A549 (cell line): ENCODE measurements around the gene PAPLN. TPM values are rescaled to one million over a fixed set of nuclear protein-coding genes. Genes with fewer than 3 reads are reported as not detected.

Source experiments
- ATAC-seq, 2 experiments: fragments of 200-7000 bp in 1 of 2; fragments of >200 bp in 1 of 2; cut with Nextera tagmentation in 1 of 2; cut with Tn5 transposase in 1 of 2; 3 replicates each; pipeline versions ENCODE4 v1.8.0 to v1.9.1; 2018 to 2020; ENCODE audit warnings: mild to moderate bottlenecking in 1 of 2, moderate library complexity in 1 of 2
- CTCF ChIA-PET: fragments of 300-600 bp; sonication (Branson Sonifier 250); formaldehyde crosslinking; extraction: SDS; loops from one replicate; lab custom pipeline; 2021; ENCODE audit warnings: antibody characterized with exemption, inconsistent platforms; lab: Yijun Ruan, JAX
- POLR2A ChIA-PET: fragments of 350-600 bp; formaldehyde crosslinking; extraction: SDS; loops from one replicate; lab custom pipeline; 2021; ENCODE audit warnings: antibody characterized with exemption, inconsistent platforms; lab: Yijun Ruan, JAX
- DNase-seq, 2 experiments: peaks; one replicate each; pipeline versions ENCODE4 v3.0.0 to v3.0.0-alpha.2; 2011 to 2016; ENCODE audit warnings: low read depth in 1 of 2, low spot score in 1 of 2
- FAIRE-seq: peaks from 2 replicates; lab custom pipeline; 2011; peaks lifted over from hg19 to GRCh38; lab: Jason Lieb, UNC
- H3K27ac ChIP-seq, 2 experiments: fragments of >200 bp; sonication (Bioruptor Twin); formaldehyde crosslinking; 3 replicates each; pipeline ENCODE4 v1.5.1; 2016 to 2017
- H3K4me1 ChIP-seq: fragments of >200 bp; sonication (Bioruptor Twin); formaldehyde crosslinking; 3 replicates; pipeline ENCODE4 v1.6.1; 2016
- H3K4me2 ChIP-seq: fragments of >200 bp; sonication (Bioruptor Twin); formaldehyde crosslinking; 3 replicates; pipeline ENCODE4 v1.6.1; 2016
- H3K4me3 ChIP-seq: fragments of >200 bp; sonication (Bioruptor Twin); formaldehyde crosslinking; 3 replicates; pipeline ENCODE4 v1.5.1; 2016
- H3K9me3 ChIP-seq: fragments of >200 bp; sonication (Bioruptor Twin); formaldehyde crosslinking; 3 replicates; pipeline ENCODE4 v1.6.1; 2016
- BHLHE40 ChIP-seq: IDR thresholded peaks from 2 replicates; pipeline ENCODE4 v1.6.1; 2012; ENCODE audit warnings: low read depth, low read length, inconsistent platforms
- CHD2 ChIP-seq: fragments of 150-350 bp; IDR thresholded peaks from 2 replicates; pipeline ENCODE4 v1.6.1; 2014; ENCODE audit warnings: low read length; ENCODE audit not compliant: partially characterized antibody
- CHD4 ChIP-seq: fragments of 200-600 bp; sonication (generic); IDR thresholded peaks from 2 replicates; pipeline ENCODE4 v1.6.1; 2016; ENCODE audit warnings: antibody characterized with exemption, mild to moderate bottlenecking, borderline replicate concordance
- EHF ChIP-seq: fragments of 250-450 bp; sonication (Bioruptor Pico); IDR thresholded peaks from 2 replicates; pipeline ENCODE4 v1.5.0; 2020; ENCODE audit warnings: mild to moderate bottlenecking
- EP300 ChIP-seq, 2 experiments: fragments of >200 bp; sonication (Bioruptor Twin); formaldehyde crosslinking; IDR thresholded peaks; 2 replicates in 1 of 2; 3 replicates in 1 of 2; pipeline ENCODE4 v1.6.1; 2016 to 2017
- FOSB ChIP-seq: fragments of 250-450 bp; sonication (Bioruptor Pico); IDR thresholded peaks from 2 replicates; pipeline ENCODE4 v1.5.0; 2020; ENCODE audit warnings: mild to moderate bottlenecking, moderate library complexity
- HDAC2 ChIP-seq: fragments of 200-600 bp; sonication (generic); IDR thresholded peaks from 2 replicates; pipeline ENCODE4 v1.6.1; 2016
- HEYL ChIP-seq: fragments of 250-450 bp; sonication (Bioruptor Pico); IDR thresholded peaks from 2 replicates; pipeline ENCODE4 v1.8.0; 2021; ENCODE audit warnings: mild to moderate bottlenecking, moderate library complexity
- HOXB13 ChIP-seq: fragments of 250-450 bp; sonication (Bioruptor Pico); IDR thresholded peaks from 2 replicates; pipeline ENCODE4 v1.5.0; 2020; ENCODE audit warnings: low read depth, mild to moderate bottlenecking, moderate library complexity
- KDM1A ChIP-seq: fragments of 200-600 bp; sonication (generic); IDR thresholded peaks from 2 replicates; pipeline ENCODE4 v1.6.1; 2016; ENCODE audit warnings: low read depth, mild to moderate bottlenecking
- MYC ChIP-seq: IDR thresholded peaks from 2 replicates; pipeline ENCODE4 v1.6.1; 2012; ENCODE audit warnings: mild to moderate bottlenecking, inconsistent platforms, low read length, improper control_type of control experiment, borderline replicate concordance
- NFE2L2 ChIP-seq: fragments of 150-350 bp; conservative IDR thresholded peaks from 2 replicates; pipeline ENCODE4 v1.6.1; 2014; ENCODE audit warnings: low read length
- PHF8 ChIP-seq: fragments of 200-600 bp; sonication (generic); IDR thresholded peaks from 2 replicates; pipeline ENCODE4 v1.6.1; 2016; ENCODE audit warnings: low read depth, mild to moderate bottlenecking, antibody characterized with exemption, moderate library complexity, borderline replicate concordance
- POLR2AphosphoS2 ChIP-seq: conservative IDR thresholded peaks from 2 replicates; pipeline ENCODE4 v1.6.1; 2012; ENCODE audit warnings: low read length, improper control_type of control experiment, inconsistent platforms
- RAD21 ChIP-seq, 2 experiments: fragments of >200 bp in 1 of 2; sonication (Bioruptor Twin) in 1 of 2; formaldehyde crosslinking in 1 of 2; IDR thresholded peaks in 1 of 2; conservative IDR thresholded peaks in 1 of 2; 2 replicates in 1 of 2; 3 replicates in 1 of 2; pipeline ENCODE4 v1.6.1; 2012 to 2018; ENCODE audit warnings: inconsistent platforms in 1 of 2
- RCOR1 ChIP-seq: fragments of 150-350 bp; IDR thresholded peaks from 2 replicates; pipeline ENCODE4 v1.6.1; 2014; ENCODE audit warnings: antibody characterized with exemption, low read length, low read depth
- SMC3 ChIP-seq: fragments of >200 bp; sonication (Bioruptor Twin); formaldehyde crosslinking; IDR thresholded peaks from 3 replicates; pipeline ENCODE4 v1.6.1; 2018; ENCODE audit warnings: inconsistent platforms
- SREBF2 ChIP-seq: fragments of 450-650 bp; IDR thresholded peaks from 2 replicates; pipeline ENCODE4 v1.6.1; 2014; ENCODE audit warnings: mild to moderate bottlenecking, moderate library complexity
- TFCP2L1 ChIP-seq: fragments of 250-450 bp; sonication (Bioruptor Pico); IDR thresholded peaks from 2 replicates; pipeline ENCODE4 v1.5.0; 2021; ENCODE audit warnings: mild to moderate bottlenecking
- TP53 ChIP-seq: fragments of 250-450 bp; sonication (Bioruptor Pico); IDR thresholded peaks from 2 replicates; pipeline ENCODE4 v1.5.0; 2021; ENCODE audit warnings: mild to moderate bottlenecking, moderate library complexity
- ZC3H11A ChIP-seq: fragments of 450-650 bp; IDR thresholded peaks from 2 replicates; pipeline ENCODE4 v1.6.1; 2014; ENCODE audit warnings: antibody characterized with exemption, mild to moderate bottlenecking
- ZNF302 ChIP-seq: fragments of 250-450 bp; sonication (Bioruptor Pico); IDR thresholded peaks from 2 replicates; pipeline ENCODE4 v1.9.0; 2021; ENCODE audit warnings: inconsistent platforms, mild to moderate bottlenecking, moderate library complexity
- WGBS: methylation state at CpG from one replicate; pipeline ENCODE4 v1.1.6; 2017; ENCODE audit errors: missing lambda C conversion rate; 5-methylcytosine and 5-hydroxymethylcytosine counted together
- polyA plus RNA-seq, 4 experiments: library from polyadenylated mRNA; depleted of rRNA in 3 of 4; stranded (reverse); fragments of >200 nt; fragmentation: RNase III in 1 of 4; extraction: RNeasy Plus Mini Kit Qiagen cat#74134 plus additional on column Dnase treatment in 1 of 4; gene quantifications; 2 replicates in 3 of 4; 3 replicates in 1 of 4; pipeline ENCODE4 v1.2.3, GENCODE V29; 2011 to 2017
- TF ChIP-seq, protein P1 (sequence below): IDR thresholded peaks from 2 replicates; pipeline ENCODE4 v1.6.1; 2012; ENCODE audit warnings: low read depth, borderline replicate concordance
- TF ChIP-seq, protein P2 (sequence below): IDR thresholded peaks from 2 replicates; pipeline ENCODE4 v1.6.1; 2012
- TF ChIP-seq, protein P3 (sequence below): IDR thresholded peaks from 2 replicates; pipeline ENCODE4 v1.6.1; 2012
- TF ChIP-seq, protein P4 (sequence below): fragments of 250-450 bp; sonication (Bioruptor Pico); IDR thresholded peaks from 2 replicates; pipeline ENCODE4 v1.5.0; 2021; ENCODE audit warnings: mild to moderate bottlenecking, moderate library complexity, borderline replicate concordance

The PAPLN gene
- polyA plus RNA-seq, 2 of the 4 experiments (the other 2 are of a cell fraction), result 4.3 to 5.0 TPM

GRCh38 chr14:73264885-73265720, 27.8 kb downstream of the PAPLN start:
- ChIA-PET CTCF (interaction anchor here (0.6 to 3.1 kb wide), 16 partner anchors 10 to 781 kb away, joined by 3 to 13 read pairs (median 3); no protein-coding TSS in a partner anchor), POLR2A (interaction anchor here (1.2 kb wide), 1 partner anchor 34 kb away, joined by 3 read pairs; no protein-coding TSS in a partner anchor)
- Histone ChIP-seq H3K9me3 (no peaks in the 10 kb centered on the region), H3K4me1 (no peaks in the 10 kb centered on the region), H3K4me3 (no peak overlapping the region), H3K27ac (no peak overlapping the region), H3K4me2 (no peak overlapping the region)
- TF ChIP-seq MYC, result no peak
- TF ChIP-seq ZNF302 (CRISPR knock-in tag), result no peak
- TF ChIP-seq TP53 (CRISPR knock-in tag), result no peak
- TF ChIP-seq RAD21 (conservative IDR thresholded peaks at IDR 0.05 in 1 of 2, IDR thresholded peaks at IDR 0.05 in 1 of 2), result no peak
- no peak for TF ChIP-seq CHD4
- TF ChIP-seq TFCP2L1 (CRISPR knock-in tag), result no peak
- no peak for TF ChIP-seq HOXB13 (CRISPR knock-in tag)
- no peak for TF ChIP-seq EP300 (IDR thresholded peaks at IDR 0.05)
- no peak for TF ChIP-seq SMC3
- no peak for TF ChIP-seq ZC3H11A
- no peak for DNase-seq
- FAIRE-seq, result no peak
- 84% methylated on average over 18 of the region's 18 CpGs for WGBS
- peak; percentile 4 to 15; a peak in 2 of 6 replicates for ATAC-seq

DNA sequence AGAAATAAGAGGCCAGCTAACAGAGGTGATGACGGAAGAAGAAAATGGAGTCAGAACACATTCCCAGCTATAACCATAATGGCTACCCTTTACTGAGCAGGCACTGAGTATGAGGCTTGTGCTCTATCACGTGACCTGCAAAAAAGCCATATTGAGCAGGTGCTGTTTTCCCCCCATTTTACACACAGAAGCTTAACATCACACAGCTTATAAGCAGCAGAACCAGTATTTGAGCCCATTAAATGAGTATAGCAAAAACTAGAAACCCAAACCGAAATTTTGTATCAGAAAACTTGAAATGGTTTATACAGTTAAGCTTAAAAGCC, 28.4 kb downstream of the PAPLN start:
- DNase-seq (no peak), FAIRE-seq (no peak), ATAC-seq (no peak)
- POLR2A ChIA-PET, result interaction anchor here (1.2 kb wide), 1 partner anchor 34 kb away, joined by 3 read pairs; no protein-coding TSS in a partner anchor
- Histone ChIP-seq H3K4me3 (no peak overlapping the region), H3K4me2 (no peak overlapping the region), H3K27ac (no peak overlapping the region), H3K9me3 (no peaks in the 10 kb centered on the region), H3K4me1 (no peaks in the 10 kb centered on the region)
- TF ChIP-seq, protein P1, sequence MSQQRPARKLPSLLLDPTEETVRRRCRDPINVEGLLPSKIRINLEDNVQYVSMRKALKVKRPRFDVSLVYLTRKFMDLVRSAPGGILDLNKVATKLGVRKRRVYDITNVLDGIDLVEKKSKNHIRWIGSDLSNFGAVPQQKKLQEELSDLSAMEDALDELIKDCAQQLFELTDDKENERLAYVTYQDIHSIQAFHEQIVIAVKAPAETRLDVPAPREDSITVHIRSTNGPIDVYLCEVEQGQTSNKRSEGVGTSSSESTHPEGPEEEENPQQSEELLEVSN, result no peak
- TF ChIP-seq RCOR1 (no peak), CHD2 (no peak), POLR2AphosphoS2 (no peak), HDAC2 (no peak)
- TF ChIP-seq, protein P2, sequence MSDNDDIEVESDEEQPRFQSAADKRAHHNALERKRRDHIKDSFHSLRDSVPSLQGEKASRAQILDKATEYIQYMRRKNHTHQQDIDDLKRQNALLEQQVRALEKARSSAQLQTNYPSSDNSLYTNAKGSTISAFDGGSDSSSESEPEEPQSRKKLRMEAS, result no peak
- 94% methylated on average over 3 of the region's 3 CpGs for WGBS
- CTCF ChIA-PET, result interaction anchor here (0.8 to 3.1 kb wide), 11 partner anchors 10 to 93 kb away, joined by 3 to 13 read pairs (median 4); no protein-coding TSS in a partner anchor

DNA sequence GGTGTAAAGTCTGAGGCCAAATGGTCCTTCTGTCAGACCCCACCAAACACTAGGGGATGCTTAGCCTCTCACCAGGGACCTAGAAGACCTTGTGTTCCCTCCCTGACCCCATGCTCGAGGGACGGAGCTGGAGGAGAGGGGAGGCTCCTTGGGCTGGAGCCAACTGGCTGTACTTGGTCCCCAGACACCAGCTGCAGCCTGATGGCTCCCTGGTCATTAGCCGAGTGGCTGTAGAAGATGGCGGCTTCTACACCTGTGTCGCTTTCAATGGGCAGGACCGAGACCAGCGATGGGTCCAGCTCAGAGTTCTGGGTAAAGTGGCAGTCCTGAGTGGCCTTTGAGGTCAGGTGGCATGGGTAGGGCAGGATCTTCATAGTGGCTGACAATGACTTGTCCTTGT, 29.0 kb downstream of the PAPLN start:
- Histone ChIP-seq H3K4me1 (no peaks in the 10 kb centered on the region), H3K27ac (no peak overlapping the region), H3K4me2 (no peak overlapping the region), H3K9me3 (no peaks in the 10 kb centered on the region), H3K4me3 (no peak overlapping the region)
- ATAC-seq (no peak), DNase-seq (no peak), FAIRE-seq (no peak)
- POLR2A ChIA-PET, result no interaction called here
- CTCF ChIA-PET, result interaction anchor here (0.8 to 3.1 kb wide), 12 partner anchors 9 to 205 kb away, joined by 3 to 13 read pairs (median 4); no protein-coding TSS in a partner anchor
- TF ChIP-seq PHF8 (no peak), HDAC2 (no peak), EHF (CRISPR knock-in tag) (no peak), KDM1A (no peak), HEYL (CRISPR knock-in tag) (no peak), TFCP2L1 (CRISPR knock-in tag) (no peak), BHLHE40 (no peak), NFE2L2 (no peak), FOSB (CRISPR knock-in tag) (no peak), SREBF2 (no peak)
- TF ChIP-seq, protein P3, sequence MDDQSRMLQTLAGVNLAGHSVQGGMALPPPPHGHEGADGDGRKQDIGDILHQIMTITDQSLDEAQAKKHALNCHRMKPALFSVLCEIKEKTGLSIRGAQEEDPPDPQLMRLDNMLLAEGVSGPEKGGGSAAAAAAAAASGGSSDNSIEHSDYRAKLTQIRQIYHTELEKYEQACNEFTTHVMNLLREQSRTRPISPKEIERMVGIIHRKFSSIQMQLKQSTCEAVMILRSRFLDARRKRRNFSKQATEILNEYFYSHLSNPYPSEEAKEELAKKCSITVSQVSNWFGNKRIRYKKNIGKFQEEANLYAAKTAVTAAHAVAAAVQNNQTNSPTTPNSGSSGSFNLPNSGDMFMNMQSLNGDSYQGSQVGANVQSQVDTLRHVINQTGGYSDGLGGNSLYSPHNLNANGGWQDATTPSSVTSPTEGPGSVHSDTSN, result no peak
- TF ChIP-seq, protein P4, sequence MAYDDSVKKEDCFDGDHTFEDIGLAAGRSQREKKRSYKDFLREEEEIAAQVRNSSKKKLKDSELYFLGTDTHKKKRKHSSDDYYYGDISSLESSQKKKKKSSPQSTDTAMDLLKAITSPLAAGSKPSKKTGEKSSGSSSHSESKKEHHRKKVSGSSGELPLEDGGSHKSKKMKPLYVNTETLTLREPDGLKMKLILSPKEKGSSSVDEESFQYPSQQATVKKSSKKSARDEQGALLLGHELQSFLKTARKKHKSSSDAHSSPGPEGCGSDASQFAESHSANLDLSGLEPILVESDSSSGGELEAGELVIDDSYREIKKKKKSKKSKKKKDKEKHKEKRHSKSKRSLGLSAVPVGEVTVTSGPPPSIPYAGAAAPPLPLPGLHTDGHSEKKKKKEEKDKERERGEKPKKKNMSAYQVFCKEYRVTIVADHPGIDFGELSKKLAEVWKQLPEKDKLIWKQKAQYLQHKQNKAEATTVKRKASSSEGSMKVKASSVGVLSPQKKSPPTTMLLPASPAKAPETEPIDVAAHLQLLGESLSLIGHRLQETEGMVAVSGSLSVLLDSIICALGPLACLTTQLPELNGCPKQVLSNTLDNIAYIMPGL (CRISPR knock-in tag), result no peak
- WGBS, result 97% methylated on average over 7 of the region's 7 CpGs
